Ovary (tissue), 9 donors: ENCODE measurements around the gene MRPS10. TPM values are rescaled to one million over a fixed set of nuclear protein-coding genes. Genes with fewer than 3 reads are reported as not detected.

Experiments used
- DNase-seq, 5 donors: peaks; one replicate each; pipeline ENCODE4 v3.0.0-alpha.2; 2019 to 2020
- H3K27ac ChIP-seq, 2 donors: fragments of 200-600 bp; one replicate each; pipeline versions ENCODE4 v1.5.1 to v1.8.0; 2019 to 2022
- H3K27me3 ChIP-seq: fragments of 200-600 bp; one replicate; pipeline ENCODE4 v1.8.0; 2022
- H3K36me3 ChIP-seq: fragments of 200-600 bp; sonication (generic); one replicate; pipeline ENCODE4 v1.5.1; 2019
- H3K4me1 ChIP-seq: one replicate; pipeline ENCODE4 v1.8.1; 2013; ENCODE audit warnings: mild to moderate bottlenecking, moderate library complexity; ENCODE audit not compliant: insufficient read depth
- H3K4me3 ChIP-seq: fragments of 200-600 bp; sonication (generic); one replicate; pipeline ENCODE4 v1.5.1; 2017
- H3K9me3 ChIP-seq, 2 donors: fragments of 200-600 bp in 1 of 2; sonication (generic) in 1 of 2; one replicate each; pipeline versions ENCODE4 v1.5.1 to v1.8.1; 2013 to 2019; ENCODE audit warnings: mild to moderate bottlenecking in 1 of 2, moderate library complexity in 1 of 2
- EP300 ChIP-seq: sonication (generic); formaldehyde crosslinking; IDR thresholded peaks from one replicate; pipeline ENCODE4 v1.6.1; 2017; ENCODE audit warnings: antibody characterized with exemption
- POLR2A ChIP-seq: fragments of 450-650 bp; IDR thresholded peaks from one replicate; pipeline ENCODE4 v1.6.1; 2017; ENCODE audit warnings: antibody characterized with exemption, mild to moderate bottlenecking, moderate library complexity
- WGBS, 3 donors: extraction: QIAGEN DNeasy Blood & Tissue Kit in 1 of 3; methylation state at CpG; one replicate each; pipeline versions ENCODE4 v1.1.5 to v1.1.7; 2013 to 2017; 5-methylcytosine and 5-hydroxymethylcytosine counted together
- intact Hi-C, 4 donors: fragments of 100-400 bp; cut with DNase I; formaldehyde crosslinking; loops; one replicate each; pipeline versions ENCODE4 v1.11.0 to v1.15.1; 2022 to 2023
- polyA plus RNA-seq, 2 donors: library from polyadenylated mRNA; stranded (reverse); fragments of 200-250 nt in 1 of 2; fragments of 350-450 nt in 1 of 2; fragmentation: Illumina TruSeq in 1 of 2; extraction: RNeasy Lipid Tissue Mini Kit (QIAGEN cat#74804) in 1 of 2; gene quantifications; one replicate each; pipeline ENCODE4 v1.2.3, GENCODE V29; 2013 to 2014
- total RNA-seq, 7 donors: library from RNA; depleted of rRNA in 2 of 7; stranded (reverse); fragments of >200 nt in 2 of 7; fragmentation: NEBNext Ultra II Directional in 3 of 7; extraction: Animal tissue kit (Norgen Biotek cat#: 25700) in 3 of 7; gene quantifications; one replicate each; pipeline versions ENCODE4 v1.1.0 to v1.2.4, GENCODE V29; 2016 to 2023
- TF ChIP-seq, protein P1 (sequence below), 3 donors: fragments of 450-650 bp in 2 of 3; fragments of 200-600 bp in 1 of 3; IDR thresholded peaks; one replicate each; pipeline versions ENCODE4 v1.5.1 to v1.8.0; 2016 to 2022; ENCODE audit warnings: antibody characterized with exemption in 3 of 3, mild to moderate bottlenecking in 1 of 3
- donor health status: DM: no; HTN: no; CAD: no; lungs with moderate emphysema.
- donor health status: DM: no; HTN: no; CAD: no.
- donor health status: Bipolar disorder and iron deficiency.
- donor health status: DM: yes; HTN: yes; CAD: no.
- donor health status: DM: no; HTN: no; CAD: no.
- donor health status: DM: yes; HTN: yes; CAD: no.

Gene MRPS10
- total and polyA plus RNA-seq, 9 donors = 14.9 to 37.3 (median 24.6) TPM

DNA sequence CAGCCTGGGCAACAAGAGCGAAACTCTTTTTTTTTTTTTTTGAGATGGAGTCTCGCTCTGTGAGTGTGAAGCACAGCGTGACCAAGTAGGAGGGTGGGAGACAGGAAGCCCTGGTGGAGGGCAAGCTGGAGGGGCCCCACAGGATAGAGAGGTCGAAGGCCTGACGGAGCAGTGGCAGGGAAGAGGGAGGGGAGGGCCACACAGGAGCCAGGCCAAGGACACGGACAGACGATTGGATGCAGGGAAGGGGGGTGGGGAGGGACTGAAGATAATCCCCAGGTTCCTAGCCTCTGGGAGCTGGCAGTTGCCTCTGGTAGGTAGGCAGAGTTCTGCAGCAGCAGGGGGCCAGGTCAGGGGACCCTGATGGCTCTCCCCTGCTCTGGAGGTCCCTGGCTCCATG is 55.3 kb downstream of the MRPS10 start:
- Histone ChIP-seq H3K4me1 (no peaks in the 10 kb centered on the region), H3K27me3 (no peaks in the 10 kb centered on the region), H3K9me3 (no peaks in the 10 kb centered on the region), H3K4me3 (no peak overlapping the region), H3K27ac (no peak overlapping the region), H3K36me3 (no peaks in the 10 kb centered on the region)
- DNase-seq = no peak
- intact Hi-C loops = loop anchor here in 2 of 4 donors (10.0 kb wide), 1 partner anchor 88 kb away; no protein-coding TSS in a partner anchor
- TF ChIP-seq POLR2A (no peak), EP300 (no peak)
- TF ChIP-seq, protein P1, sequence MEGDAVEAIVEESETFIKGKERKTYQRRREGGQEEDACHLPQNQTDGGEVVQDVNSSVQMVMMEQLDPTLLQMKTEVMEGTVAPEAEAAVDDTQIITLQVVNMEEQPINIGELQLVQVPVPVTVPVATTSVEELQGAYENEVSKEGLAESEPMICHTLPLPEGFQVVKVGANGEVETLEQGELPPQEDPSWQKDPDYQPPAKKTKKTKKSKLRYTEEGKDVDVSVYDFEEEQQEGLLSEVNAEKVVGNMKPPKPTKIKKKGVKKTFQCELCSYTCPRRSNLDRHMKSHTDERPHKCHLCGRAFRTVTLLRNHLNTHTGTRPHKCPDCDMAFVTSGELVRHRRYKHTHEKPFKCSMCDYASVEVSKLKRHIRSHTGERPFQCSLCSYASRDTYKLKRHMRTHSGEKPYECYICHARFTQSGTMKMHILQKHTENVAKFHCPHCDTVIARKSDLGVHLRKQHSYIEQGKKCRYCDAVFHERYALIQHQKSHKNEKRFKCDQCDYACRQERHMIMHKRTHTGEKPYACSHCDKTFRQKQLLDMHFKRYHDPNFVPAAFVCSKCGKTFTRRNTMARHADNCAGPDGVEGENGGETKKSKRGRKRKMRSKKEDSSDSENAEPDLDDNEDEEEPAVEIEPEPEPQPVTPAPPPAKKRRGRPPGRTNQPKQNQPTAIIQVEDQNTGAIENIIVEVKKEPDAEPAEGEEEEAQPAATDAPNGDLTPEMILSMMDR (IDR thresholded peaks at IDR 0.05) = no peak
- 42 to 55% (median 48%) methylated on average over 7 of the region's 7 CpGs for WGBS, 3 donors

DNA sequence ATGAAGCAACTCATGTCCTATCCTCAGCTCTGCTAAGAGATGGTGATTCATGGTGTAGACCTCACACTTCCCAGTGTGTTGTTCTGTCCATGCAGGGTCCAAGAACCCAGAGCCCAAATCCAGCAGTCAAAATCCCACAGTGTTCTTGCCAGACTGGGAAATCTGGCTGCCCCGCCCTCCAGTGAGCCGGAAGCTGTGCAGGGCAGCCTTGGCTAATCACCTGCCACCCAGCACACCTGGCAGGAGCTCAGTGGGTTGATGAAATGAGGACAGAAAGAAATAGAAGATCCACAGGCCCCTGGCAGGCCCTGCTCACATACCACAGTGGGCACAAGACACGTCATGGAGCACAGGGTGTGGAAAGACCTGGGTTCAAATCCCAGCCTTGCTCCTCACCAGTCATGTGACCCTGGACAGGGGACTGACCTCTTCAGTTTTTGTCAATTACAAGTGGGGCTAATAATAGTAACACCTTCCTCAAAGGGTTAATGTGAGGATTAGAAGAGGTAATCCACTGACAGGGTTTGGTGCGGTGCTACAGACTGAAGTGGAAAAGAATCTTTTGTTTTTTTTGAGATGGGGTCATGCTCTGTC is 58.1 kb downstream of the MRPS10 start:
- Histone ChIP-seq H3K27me3 (no peaks in the 10 kb centered on the region), H3K36me3 (no peaks in the 10 kb centered on the region), H3K27ac (no peak overlapping the region), H3K4me3 (no peak overlapping the region), H3K9me3 (no peaks in the 10 kb centered on the region), H3K4me1 (no peaks in the 10 kb centered on the region)
- intact Hi-C loops = loop anchor here in 3 of 4 donors (5.0 to 10.0 kb wide), 2 partner anchors 82 to 85 kb away; no protein-coding TSS in a partner anchor
- TF ChIP-seq EP300 = no peak
- TF ChIP-seq POLR2A = no peak
- DNase-seq = no peak
- WGBS, 3 donors = 69 to 76% (median 74%) methylated on average over 4 of the region's 4 CpGs

- H3K27me3 ChIP-seq = no peaks in the 10 kb centered on the region
- DNase-seq = no peak
- H3K4me3 ChIP-seq = no peak overlapping the region
- intact Hi-C loops = loop anchor here in 1 of 4 donors (5.0 kb wide), 1 partner anchor 81 kb away; no protein-coding TSS in a partner anchor
- H3K4me1 ChIP-seq = no peaks in the 10 kb centered on the region
- H3K27ac ChIP-seq = no peak overlapping the region
- no peaks in the 10 kb centered on the region for H3K9me3 ChIP-seq
- no peaks in the 10 kb centered on the region for H3K36me3 ChIP-seq
- TF ChIP-seq, protein P1 (IDR thresholded peaks at IDR 0.05) = no peak
- TF ChIP-seq EP300 (no peak), POLR2A (no peak)
- 74 to 91% (median 90%) methylated on average over 2 of the region's 2 CpGs for WGBS, 3 donors
Observed at GRCh38 chr6:42158631-42159030, 59.0 kb downstream of the MRPS10 start.

DNA sequence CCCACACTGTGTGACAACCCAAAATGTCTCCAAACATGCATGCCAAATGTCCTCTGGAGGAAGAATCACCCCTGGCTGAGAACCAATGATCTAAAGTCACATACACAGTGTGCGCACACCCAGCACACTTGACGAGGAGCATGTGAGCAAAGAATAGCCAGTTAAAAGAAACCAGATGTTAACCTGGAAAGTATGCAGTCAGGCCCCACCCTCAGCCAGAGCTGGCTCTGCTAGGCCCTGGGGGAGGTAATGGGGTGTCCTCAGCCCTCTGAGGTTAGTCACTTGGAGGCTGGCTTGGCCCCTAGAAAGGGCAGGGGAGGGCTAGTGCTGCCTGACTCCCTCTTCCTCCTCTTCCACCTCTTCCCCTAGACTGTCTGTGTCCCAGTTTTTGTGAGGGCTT is 59.6 kb downstream of the MRPS10 start:
- TF ChIP-seq, protein P1 (IDR thresholded peaks at IDR 0.05) = no peak
- TF ChIP-seq EP300 (no peak), POLR2A (no peak)
- 45 to 69% (median 63%) methylated on average over 2 of the region's 2 CpGs for WGBS, 3 donors

More for the DNA sequence above, 59.6 kb downstream of the MRPS10 start:
- Histone ChIP-seq H3K27ac (no peak overlapping the region), H3K4me3 (no peak overlapping the region), H3K9me3 (no peaks in the 10 kb centered on the region), H3K4me1 (no peaks in the 10 kb centered on the region), H3K27me3 (no peaks in the 10 kb centered on the region), H3K36me3 (no peaks in the 10 kb centered on the region)
- intact Hi-C loops = loop anchor here in 1 of 4 donors (5.0 kb wide), 1 partner anchor 81 kb away; no protein-coding TSS in a partner anchor
- no peak for DNase-seq

Other genes starting within 250 kb of the MRPS10 start
- gene TAF8, start 167.3 kb downstream of the MRPS10 start, total RNA-seq = 10 to 100 TPM in 6 of 7 donors, 1 to 10 TPM in 1; 9.8 to 21.3 (median 18.4) TPM
- gene TAF8, start 167.3 kb downstream of the MRPS10 start, polyA plus RNA-seq = 1 to 10 TPM; 9.2 to 9.6 TPM
- 10 to 100 TPM in 1 of 7 donors, 1 to 10 TPM in 3, under 1 TPM in 3; 0.05 to 14.1 (median 1.1) TPM for gene C6orf132, start 75.2 kb downstream of the MRPS10 start, total RNA-seq
- gene C6orf132, start 75.2 kb downstream of the MRPS10 start, polyA plus RNA-seq = 1 to 10 TPM in 1 of 2 donors, under 1 TPM in 1; 0.34 to 3.0 TPM
- gene GUCA1A, start 44.5 kb downstream of the MRPS10 start, total RNA-seq = not detected
- under 1 TPM in 1 of 2 donors, not detected in 1; 0.06 TPM for gene GUCA1A, start 44.5 kb downstream of the MRPS10 start, polyA plus RNA-seq
- gene GUCA1B, start 22.9 kb downstream of the MRPS10 start, total RNA-seq = 1 to 10 TPM in 5 of 7 donors, under 1 TPM in 1, not detected in 1; 0.34 to 2.9 (median 1.5) TPM
- 1 to 10 TPM in 1 of 2 donors, under 1 TPM in 1; 0.40 to 1.3 TPM for gene GUCA1B, start 22.9 kb downstream of the MRPS10 start, polyA plus RNA-seq
- 10 to 100 TPM in 4 of 7 donors, 1 to 10 TPM in 3; 4.5 to 13.7 (median 11.2) TPM for gene TRERF1, start 234.1 kb upstream of the MRPS10 start, total RNA-seq
- 1 to 10 TPM; 4.5 to 6.0 TPM for gene TRERF1, start 234.1 kb upstream of the MRPS10 start, polyA plus RNA-seq